Retina (tissue), 1 donor: Measurements from ENCODE around the gene THEM4.
A peak's percentile ranks its signal among the peaks of the same experiment; 100 is the strongest.
"Not testable (repeated sequence)": the region's sequence is repeated elsewhere in the genome, so short reads cannot be mapped to it uniquely, and the experiment has no call there.

Source experiments
- DNase-seq: peaks from one replicate; pipeline ENCODE4 v3.0.0-alpha.2; 2016

THEM4 gene

GRCh38 chr1:151858030-151858746 lies 51.1 kb downstream of the THEM4 start:
- no peak for DNase-seq

GRCh38 chr1:151855933-151856332 lies 53.4 kb downstream of the THEM4 start:
- DNase-seq: no peak

DNA sequence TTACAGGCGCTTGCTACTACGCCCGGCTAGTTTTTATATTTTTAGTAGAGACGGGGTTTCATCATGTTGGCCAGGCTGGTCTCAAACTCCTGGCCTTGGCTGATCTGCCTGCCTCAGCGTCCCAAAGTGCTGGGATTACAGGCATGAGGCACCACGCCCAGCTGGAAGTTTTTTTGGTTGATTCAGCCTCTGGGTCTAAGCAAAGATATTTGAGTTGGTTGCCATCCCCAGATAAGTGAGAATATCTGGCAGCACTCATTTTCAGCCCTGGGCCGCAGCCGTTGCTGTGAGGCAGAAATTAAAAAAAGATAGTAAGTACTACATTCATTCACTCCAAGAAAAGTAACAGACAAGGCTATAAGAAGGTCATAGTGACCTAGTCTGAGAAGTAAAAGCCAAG lies 53.8 kb downstream of the THEM4 start:
- not testable (repeated sequence) for DNase-seq

- DNase-seq: no peak
Measured at GRCh38 chr1:151854658-151855057, 54.7 kb downstream of the THEM4 start.

DNA sequence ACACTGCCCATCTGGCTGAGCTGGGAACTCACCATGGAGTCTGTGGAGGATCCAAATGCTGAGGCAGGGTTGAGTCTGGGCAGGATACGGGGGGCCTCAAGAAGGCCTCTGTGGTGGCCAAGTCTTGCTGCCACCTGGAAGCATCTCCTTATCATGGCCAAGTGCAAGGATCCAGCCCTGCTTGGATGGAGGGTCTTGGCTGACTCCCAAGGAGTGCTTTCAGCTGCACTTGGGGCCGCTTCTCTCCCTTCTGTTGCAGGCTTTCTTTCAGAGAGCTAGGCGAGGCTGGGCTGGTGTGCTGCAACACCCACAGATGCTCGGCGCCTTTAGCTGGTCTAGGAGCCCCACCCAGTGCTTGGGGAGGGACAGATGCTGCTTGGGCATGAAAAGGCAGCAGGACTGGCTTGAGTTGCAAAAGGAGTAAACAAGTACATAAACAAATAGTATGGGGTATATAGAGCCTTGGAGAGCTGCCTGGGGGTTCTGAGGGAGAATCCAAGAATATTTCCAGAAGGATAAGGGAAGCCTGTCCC lies 55.8 kb downstream of the THEM4 start, which contains the start of gene THEM5:
TSS of gene THEM5 (minus strand) at position 302 of the 533 bp plus-strand sequence. CDS start at position 155, 147 bp downstream.
- no peak for DNase-seq

DNA sequence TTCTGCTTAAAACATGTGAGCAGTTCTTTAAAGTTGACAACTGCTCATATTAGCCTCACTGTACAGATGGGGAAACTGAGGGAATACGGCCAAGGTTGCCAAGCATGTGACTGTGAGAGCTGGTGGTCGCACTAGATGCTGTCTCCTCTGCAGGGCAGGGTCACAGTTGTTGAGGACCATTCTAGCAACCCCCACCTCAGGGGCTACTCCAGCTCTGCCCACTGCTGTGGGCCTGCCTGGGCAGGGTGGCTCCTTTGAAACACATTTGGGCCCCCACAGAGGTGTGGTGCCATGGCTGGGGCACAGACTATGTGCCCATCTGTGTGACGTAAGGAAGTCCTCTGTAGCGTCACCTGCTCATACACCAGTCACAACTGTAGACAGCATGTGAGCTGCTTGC lies 56.6 kb downstream of the THEM4 start:
- DNase-seq: no peak

GRCh38 chr1:151851886-151852285 lies 57.4 kb downstream of the THEM4 start:
- no peak for DNase-seq

DNA sequence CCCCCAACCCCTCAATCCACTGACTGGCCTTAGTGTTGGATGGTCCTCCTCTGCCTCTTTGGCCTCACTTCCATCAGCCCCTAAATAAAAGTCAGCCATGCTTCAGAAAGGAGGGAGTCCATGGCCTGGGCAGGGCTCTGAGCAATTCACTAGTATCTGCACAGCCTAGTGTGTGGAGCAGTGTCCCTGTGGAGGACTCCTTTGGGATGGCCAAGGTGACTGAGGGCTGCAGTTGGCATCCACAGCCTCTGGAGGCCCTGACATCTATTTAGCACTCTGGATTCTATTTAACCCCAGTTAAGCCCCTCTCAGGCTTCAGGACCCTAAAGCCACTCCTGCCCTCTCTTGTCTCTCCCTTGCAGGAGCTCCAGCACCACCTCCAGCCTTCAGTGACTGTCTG lies 59.4 kb downstream of the THEM4 start:
- no peak for DNase-seq

DNA sequence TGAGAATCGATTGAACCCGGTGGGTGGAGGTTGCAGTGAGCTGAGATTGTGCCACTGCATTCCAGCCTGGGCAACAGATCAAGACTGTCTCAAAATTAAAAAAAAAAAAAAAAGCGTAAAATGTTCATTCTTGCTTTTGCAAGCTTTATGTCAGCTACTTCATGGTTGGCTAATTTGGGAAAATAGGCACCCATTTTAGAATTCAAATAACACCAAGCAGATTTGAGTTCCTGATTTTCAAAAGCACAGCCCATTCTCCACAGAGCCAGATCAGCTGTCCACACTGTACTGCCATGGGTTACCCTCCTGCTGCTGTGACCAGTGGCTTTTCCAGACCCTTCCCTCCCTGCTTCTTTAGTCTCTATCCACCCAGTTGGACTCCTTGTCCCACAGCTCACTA lies 60.2 kb downstream of the THEM4 start:
- no peak for DNase-seq

- DNase-seq: no peak
Measured at GRCh38 chr1:151847867-151848596, 61.3 kb downstream of the THEM4 start.

DNA sequence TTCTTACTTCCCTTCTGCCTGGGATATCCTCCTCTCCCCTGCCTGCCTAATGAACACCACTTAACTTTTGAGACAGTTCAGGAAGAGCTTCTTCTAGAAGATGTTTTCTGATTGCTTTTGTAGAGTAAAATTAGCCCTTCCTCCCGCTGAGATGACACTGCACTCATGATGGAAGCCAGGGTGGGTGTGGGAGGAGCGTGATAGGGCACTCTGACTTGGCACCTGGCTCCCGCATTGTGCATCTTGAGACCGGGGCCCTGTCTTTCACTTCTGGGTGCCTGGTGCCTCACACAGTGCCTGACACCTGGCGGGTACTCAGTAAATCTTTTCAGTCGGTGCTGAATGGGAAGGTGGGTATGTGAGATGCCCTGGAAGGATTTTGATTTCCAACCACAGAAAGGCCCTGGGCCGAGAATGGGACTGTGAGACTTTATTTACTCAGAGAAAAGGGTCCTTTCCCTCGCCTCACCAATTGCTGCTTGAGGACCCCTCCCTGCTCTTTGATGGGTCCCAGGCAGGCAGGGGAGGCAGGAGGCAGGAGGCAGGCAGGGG lies 62.5 kb downstream of the THEM4 start:
- no peak for DNase-seq

GRCh38 chr1:151846062-151846568 lies 63.2 kb downstream of the THEM4 start:
- DNase-seq: no peak

DNA sequence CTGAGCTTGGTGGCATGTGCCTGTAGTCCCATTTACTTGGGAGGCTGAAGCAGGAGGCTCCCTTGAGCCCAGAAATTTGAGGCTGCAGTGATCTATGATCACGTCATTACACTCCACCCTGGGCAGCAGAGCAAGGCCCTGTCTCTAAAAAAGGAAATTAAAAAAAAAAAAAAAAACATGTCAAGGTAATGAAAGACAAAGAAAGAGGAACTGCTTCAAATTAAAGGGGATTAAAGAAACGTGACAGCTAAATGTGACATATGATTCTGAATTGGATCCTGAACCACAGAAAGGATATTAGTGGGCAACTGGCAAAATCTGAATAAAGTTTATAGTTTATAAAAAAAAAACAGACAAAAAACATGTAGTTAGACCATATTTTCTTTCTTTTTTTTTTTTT lies 65.9 kb downstream of the THEM4 start:
- no peak for DNase-seq

DNA sequence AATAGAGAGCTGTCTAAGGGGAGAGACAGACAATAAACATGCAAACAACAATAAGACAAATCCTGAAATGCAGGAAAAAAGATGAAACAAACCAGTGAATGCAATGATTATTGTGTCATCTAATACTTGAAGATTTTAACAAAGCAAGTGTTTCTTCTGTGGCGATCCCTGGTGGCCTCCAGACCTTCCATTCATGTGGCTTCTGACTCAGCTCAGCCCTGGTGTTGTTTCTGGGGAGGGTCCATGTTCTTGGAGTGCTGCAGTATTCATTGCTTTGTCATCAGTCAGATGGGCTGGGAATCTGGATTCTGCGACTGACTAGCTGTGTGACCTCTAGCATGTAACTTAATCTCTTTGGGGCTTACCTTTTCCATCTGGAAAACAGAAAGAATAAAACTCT lies 68.2 kb downstream of the THEM4 start:
- DNase-seq: no peak

DNA sequence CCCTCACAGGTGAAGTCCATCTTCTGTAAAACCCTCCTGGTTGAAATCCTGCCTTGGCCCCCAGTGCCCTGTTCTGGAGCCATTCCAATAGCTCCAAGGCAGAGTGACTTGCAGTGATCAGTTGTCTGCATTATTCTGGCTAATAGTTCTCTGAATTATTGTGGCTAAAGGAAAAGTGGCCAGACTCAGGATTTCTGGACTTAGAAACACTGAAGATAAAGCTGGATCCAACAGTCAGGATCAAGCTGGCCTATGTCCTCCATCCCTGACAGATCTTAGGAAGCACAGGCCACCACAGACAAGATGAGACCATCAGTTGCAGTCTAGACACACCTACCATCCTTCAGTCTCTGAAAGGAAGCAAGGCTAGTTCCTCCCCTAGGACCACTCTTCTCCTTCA lies 68.9 kb downstream of the THEM4 start:
- peak; percentile 18 for DNase-seq

DNA sequence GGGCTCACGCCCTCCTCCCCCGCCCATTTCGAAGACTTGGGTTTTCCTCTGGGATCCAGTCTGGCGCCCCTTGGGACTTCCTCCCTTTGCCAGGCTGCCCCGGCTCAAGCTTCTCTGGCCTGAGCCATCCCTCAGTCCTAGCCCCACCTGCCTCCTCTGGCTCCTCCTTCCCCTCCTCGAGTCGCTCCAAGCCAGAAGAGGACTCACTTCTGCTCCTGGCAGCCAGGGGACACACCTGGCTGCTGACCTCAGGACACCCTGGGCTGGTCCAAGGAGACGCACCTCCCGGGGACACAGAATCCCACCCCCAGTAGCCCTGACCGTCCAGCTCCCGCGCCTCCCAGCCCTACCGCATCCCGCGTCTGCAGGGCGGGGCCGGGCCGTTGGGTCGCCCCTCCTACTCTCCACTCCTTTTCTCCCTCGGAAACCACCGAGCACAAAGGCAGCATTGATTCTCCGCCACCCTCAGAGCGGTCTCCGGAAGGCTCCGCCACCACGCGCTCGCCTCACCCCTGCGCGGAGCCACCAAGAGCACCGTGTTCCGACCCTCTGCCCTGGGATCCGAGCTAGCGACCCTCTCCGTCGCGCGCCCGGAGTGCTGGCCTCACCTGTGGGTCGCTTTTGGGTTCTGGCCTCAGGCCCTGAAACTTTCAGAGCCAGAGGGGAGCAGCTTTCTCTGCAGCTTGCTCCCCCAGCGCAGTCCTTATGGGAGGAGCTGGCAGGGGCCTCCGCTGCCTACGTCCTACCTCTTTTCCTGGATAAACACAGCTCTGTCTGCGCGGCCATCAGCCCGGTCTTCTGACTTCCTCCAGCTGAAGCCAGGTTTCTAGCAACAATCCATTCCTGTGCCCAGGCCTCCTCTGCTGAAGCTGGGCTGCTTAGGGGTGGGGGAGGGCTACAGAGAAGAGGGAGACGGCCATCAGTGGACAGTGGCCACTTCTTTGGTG lies 69.6 kb downstream of the THEM4 start, which contains the start of gene C2CD4D:
TSS of gene C2CD4D (minus strand) at position 364 of the 947 bp plus-strand sequence. CDS start 831 bp downstream, outside the sequence.
- peak; percentile 90 for DNase-seq

GRCh38 chr1:151839082-151839412 lies 70.3 kb downstream of the THEM4 start:
- DNase-seq: no peak

DNA sequence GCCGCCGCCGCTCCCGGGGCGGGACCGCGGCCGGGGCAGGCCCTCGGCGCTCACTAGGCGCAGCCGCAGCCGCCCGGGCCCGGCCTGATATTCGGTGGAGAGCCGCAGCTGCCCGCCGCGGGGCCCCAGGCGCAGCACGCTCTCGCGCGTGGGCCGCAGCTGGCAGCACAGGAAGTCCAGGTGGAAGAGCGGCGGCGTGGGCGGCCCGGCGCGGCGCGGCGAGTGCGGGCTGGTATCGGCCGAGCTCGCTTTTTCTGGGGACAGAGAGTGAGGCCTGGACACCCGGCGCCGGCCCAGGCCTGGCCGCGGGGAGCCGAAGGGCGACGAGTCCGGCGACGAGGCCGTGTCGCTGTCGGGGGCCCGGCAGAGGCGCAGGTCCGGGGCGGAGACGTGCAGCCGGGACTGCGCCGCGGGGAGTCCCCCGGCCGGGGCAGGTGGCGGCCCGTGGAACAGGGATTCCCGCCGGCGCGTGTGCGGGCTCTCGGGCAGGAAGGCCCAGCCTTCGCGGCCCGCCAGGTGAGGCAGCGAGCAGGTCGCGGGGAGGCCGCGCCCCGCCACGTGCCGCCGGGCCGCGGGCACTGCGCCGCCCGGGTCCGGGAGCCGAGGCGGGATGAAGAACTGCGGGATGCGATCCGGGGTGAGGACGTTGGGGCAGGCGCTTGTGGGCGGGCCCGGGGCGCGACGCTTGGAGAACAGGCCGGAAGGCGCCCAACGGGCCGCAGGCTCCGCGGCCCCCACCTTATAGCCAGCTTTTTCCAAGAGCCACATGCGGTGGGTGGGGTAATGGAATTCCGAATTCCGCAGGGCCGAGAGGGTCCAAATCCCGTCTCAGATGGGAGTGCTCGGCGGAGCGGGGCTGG lies 70.9 kb downstream of the THEM4 start:
- peak; percentile 62 for DNase-seq

- peak; percentile 47 for DNase-seq
Measured at GRCh38 chr1:151837884-151838221, 71.5 kb downstream of the THEM4 start.

DNA sequence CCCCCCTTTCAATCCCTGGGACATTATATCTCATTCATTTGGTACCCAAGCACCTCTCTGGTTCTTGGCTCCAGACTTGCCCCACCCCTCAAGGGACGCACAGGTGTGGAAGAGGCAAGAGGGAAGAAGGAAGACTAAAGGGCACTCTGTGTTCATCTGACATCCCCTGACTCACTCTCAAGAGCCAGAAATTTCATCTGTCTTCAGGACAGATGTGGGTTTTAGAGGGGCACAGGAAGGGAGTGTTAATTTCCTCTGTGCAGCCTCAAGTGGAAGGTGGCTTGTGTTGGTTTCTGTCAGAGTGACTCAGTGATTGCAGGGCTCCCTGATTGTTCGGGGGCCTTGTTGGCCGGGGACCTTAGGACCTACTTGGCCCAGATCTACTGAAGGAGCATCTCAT lies 72.1 kb downstream of the THEM4 start:
- peak; percentile 30 for DNase-seq

GRCh38 chr1:151835596-151835995 lies 73.7 kb downstream of the THEM4 start:
- no peak for DNase-seq

GRCh38 chr1:151834239-151834638 lies 75.1 kb downstream of the THEM4 start:
- DNase-seq: no peak
